NCI-H187 treated with DMSO at 0.1 percent for 48 hours (cell line): ENCODE data around the gene PDE4A.
"Not testable (repeated sequence)": the region's sequence is repeated elsewhere in the genome, so short reads cannot be mapped to it uniquely, and the experiment has no call there.

Experiments
- DNase-seq: peaks from one replicate; lab custom pipeline; 2025; lab: John Stamatoyannopoulos, UW

PDE4A gene

DNA sequence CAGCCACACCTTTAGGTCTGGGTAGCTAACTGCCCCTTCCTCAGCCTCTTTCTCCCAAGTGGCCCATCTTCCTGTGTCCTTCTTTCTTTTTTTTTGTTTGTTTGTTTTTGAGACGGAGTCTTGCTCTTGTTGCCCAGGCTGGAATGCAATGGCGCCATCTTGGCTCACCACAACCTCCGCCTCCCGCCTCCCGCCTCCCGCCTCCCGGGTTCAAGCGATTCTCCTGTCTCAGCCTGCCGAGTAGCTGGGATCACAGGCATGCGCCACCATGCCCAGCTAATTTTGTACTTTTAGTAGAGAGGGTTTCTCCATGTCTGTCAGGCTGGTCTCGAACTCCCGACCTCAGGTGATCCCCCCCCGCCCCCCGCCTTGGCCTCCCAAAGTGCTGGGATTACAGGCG is 41.7 kb downstream of the PDE4A start:
- DNase-seq = not testable (repeated sequence)

GRCh38 chr19:10462557-10462956 is 42.2 kb downstream of the PDE4A start:
- no peak for DNase-seq

DNA sequence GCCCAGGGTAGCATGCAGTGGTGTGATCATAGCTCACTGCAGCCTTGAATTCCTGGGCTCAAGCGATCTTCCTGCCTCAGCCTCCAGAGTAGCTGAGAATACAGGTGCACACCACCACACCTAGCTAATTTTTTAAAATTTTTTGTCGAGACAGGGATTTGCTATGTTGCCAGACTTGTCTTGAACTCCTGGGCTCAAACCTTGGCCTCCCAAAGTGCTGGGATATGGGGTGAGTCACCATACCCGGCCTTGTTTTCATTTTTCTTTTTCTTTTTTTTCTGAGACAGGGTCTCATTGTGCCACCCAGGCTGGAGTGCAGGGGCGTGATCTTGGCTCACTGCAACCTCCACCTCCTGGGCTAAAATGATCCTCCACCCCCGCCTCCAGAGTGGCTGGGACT is 44.1 kb downstream of the PDE4A start:
- no peak for DNase-seq

GRCh38 chr19:10467104-10467706 is 46.9 kb downstream of the PDE4A start:
- DNase-seq = no peak

- no peak for DNase-seq
Measured at GRCh38 chr19:10468133-10468532, 47.8 kb downstream of the PDE4A start.

DNA sequence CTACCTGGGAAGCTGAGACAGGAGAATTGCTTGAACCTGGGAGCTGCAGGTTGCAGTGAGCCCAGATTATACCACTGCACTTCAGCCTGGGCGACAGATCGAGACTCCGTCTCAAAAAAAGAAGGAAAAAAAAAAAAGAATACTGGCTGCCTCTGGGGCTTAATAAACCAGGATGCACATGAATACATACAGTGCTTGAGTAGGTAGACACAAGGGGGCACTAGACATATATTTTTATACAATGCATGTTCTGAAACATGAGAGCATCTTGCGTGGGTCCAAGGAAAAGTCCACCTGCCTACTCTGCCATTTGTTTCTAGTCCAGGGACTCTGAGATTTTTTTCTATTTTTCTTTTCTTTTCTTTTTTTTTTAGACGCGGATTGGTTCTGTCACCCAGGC is 51.6 kb downstream of the PDE4A start:
- no peak for DNase-seq

DNA sequence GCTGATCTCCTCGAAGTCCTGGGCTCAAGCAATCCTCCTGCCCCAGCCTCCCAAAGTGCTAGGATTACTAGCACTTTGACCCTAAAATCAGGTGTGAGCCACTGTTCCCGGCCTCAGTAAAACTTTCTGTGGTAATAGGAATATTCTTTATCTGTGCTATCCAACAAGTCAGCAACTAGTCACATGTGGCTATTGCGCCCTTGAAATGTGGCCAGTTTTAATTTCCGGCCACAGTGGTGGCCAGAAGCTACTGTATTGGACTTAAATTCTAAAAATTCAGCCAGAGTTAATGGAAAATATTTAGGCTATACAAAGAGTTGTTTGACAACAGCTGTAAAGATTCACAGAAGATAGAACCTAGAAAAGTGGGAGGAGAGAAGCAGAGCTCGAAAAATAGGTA is 52.9 kb downstream of the PDE4A start:
- no peak for DNase-seq

- DNase-seq = no peak
Measured at GRCh38 chr19:10474962-10475451, 54.7 kb downstream of the PDE4A start.

- DNase-seq = no peak
Measured at GRCh38 chr19:10478476-10478875, 58.1 kb downstream of the PDE4A start.

DNA sequence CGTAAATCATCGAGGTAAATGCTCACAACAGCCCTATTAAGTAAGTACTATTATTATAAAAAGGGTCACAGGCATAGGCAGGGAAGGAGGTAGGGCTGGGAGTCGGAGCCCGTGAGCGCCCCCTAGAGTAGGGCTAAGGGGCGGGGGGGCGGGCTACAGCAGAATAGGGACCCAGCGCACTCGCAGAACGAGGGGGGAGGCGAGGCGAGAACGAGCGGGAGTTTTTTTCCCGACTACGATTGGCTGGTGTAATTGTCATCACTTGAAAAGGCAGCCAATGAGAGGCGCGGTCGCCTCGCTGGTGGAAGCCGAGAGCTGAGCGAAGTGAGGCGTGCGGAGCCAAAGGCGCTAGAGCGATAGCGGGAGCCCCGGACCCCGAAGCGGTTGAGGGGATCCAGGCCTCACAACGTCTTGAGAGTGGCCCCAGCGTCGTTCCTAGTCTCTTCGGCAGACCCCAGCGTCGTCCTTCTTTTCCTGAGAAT is 58.6 kb downstream of the PDE4A start:
- DNase-seq = no peak

- no peak for DNase-seq
Measured at GRCh38 chr19:10486551-10486950, 66.2 kb downstream of the PDE4A start.

DNA sequence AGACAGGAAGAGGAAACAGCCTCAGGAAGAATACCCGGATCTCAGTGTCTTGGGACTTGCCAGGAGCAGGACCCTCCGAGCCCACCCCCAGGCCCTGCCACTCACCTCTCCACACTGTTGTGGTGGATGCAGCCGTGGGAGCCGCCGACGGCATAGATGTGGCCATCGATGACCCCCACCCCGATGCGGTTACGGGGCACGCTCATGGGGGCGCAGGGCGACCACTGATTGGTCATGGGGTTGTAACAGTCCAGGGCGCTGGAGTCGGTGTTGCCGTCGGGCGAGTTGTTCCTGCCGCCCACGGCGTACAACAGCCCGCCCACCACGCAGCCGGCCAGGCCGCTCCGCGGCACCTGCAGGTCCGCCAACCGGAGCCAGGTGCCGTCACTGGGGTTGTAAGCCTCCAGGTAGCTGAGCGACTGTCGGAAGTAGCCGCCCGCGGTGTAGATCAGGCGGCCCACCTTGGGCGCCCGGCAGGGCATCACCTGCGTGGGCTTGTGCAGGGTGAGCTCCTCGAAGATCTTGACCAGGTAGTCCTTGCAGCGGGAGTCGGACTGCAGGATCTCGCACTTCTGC is 71.2 kb downstream of the PDE4A start:
- DNase-seq = no peak

GRCh38 chr19:10497371-10497770 is 77.0 kb downstream of the PDE4A start:
- no peak for DNase-seq

GRCh38 chr19:10499550-10500246 is 79.4 kb downstream of the PDE4A start:
- DNase-seq = no peak

- DNase-seq = no peak
Measured at GRCh38 chr19:10500247-10500592, 79.9 kb downstream of the PDE4A start.

GRCh38 chr19:10501971-10502523 is 81.7 kb downstream of the PDE4A start:
- DNase-seq = no peak

- peak; percentile 39 for DNase-seq
Measured at GRCh38 chr19:10502524-10503001, 82.2 kb downstream of the PDE4A start.

GRCh38 chr19:10503002-10503789 is 82.9 kb downstream of the PDE4A start, which contains the start of gene KEAP1:
KEAP1 (minus strand) TSS chr19:10503356; CDS start chr19:10500033, 3,323 bp downstream.
- DNase-seq = no peak

DNA sequence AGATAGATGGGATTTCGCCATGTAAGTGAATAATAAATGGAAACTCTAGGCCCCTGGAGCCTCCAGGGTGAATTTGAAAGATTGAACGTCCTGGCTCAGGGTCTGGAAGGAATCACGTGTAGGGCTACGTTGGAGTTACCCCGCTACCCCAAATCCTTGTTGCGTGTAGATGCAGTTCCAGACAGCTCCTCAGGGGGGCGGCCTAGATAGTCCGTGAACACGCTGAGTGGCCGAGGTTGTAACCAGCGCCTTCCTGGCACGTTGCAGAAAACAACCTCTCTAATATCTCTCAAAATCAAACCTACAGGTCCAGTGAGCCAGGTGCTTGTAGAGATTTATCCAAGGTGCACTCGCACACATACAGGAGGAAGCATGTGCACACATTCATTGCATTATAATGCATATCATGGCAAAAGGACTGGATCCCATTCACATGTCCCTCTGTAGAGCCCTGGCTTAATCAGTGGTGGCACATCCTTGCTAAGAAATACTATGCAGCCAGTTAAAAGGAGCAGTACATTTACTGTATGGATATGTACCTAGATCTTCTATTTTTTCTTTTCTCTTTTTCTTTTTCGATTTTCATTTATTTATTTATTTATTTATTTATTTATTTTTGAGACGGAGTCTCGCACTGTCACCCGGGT is 85.4 kb downstream of the PDE4A start:
- no peak for DNase-seq

GRCh38 chr19:10508036-10508435 is 87.7 kb downstream of the PDE4A start:
- no peak for DNase-seq

DNA sequence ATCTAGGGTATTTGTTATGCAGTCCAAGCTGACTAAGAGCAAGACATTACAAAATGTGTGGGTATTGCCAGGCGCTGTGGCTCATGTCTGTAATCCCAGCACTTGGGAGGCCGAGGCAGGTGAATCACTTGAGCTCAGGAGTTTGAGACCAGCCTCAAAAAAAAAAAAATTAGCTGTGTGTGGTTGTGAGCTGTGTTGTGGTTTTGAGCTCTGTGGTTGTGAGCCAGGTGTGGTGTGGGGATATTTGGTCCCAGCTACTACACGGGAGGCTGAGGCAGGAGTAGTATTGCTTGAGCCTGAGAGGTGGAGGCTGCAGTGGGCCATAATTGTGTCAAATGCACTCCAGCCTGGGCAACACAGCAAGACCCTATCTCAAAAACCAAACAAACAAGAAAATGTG is 88.4 kb downstream of the PDE4A start:
- no peak for DNase-seq
